Measurements from ENCODE around the gene IRF3.

Gene IRF3

GRCh38 chr19:49663224-49663623, 2.4 kb downstream of the IRF3 start:
- TF ChIP-seq POLR2AphosphoS5 (IDR thresholded peaks at IDR 0.05; ENCODE audit: low read depth, low read length) (no peak), FOXP2 (optimal IDR thresholded peaks at IDR 0.05; ENCODE audit: borderline replicate concordance, extremely low read depth, extremely low read length, insufficient read depth) (no peak), TAF1 (IDR thresholded peaks at IDR 0.05; ENCODE audit: borderline replicate concordance, insufficient read depth, low read length) (no peak), REST (IDR thresholded peaks at IDR 0.05; ENCODE audit: insufficient read depth in 1 of 2, low read depth in 2 of 2, low read length in 2 of 2) (no peak), SIN3A (IDR thresholded peaks at IDR 0.05; ENCODE audit: borderline replicate concordance, insufficient read depth, low read length) (no peak)

- no peak for TF ChIP-seq TAF1 (IDR thresholded peaks at IDR 0.05; ENCODE audit: borderline replicate concordance, insufficient read depth, low read length)
- TF ChIP-seq SIN3A (IDR thresholded peaks at IDR 0.05; ENCODE audit: borderline replicate concordance, insufficient read depth, low read length): no peak
- no peak for TF ChIP-seq POLR2AphosphoS5 (IDR thresholded peaks at IDR 0.05; ENCODE audit: low read depth, low read length)
- TF ChIP-seq FOXP2 (optimal IDR thresholded peaks at IDR 0.05; ENCODE audit: borderline replicate concordance, extremely low read depth, extremely low read length, insufficient read depth): no peak
- TF ChIP-seq REST (IDR thresholded peaks at IDR 0.05; ENCODE audit: insufficient read depth in 1 of 2, low read depth in 2 of 2, low read length in 2 of 2): no peak
Observed at GRCh38 chr19:49662011-49662410, 3.6 kb downstream of the IRF3 start.

GRCh38 chr19:49660338-49660961, 5.2 kb downstream of the IRF3 start:
- no peak for TF ChIP-seq SIN3A (IDR thresholded peaks at IDR 0.05; ENCODE audit: borderline replicate concordance, insufficient read depth, low read length)
- no peak for TF ChIP-seq POLR2AphosphoS5 (IDR thresholded peaks at IDR 0.05; ENCODE audit: low read depth, low read length)
- no peak for TF ChIP-seq FOXP2 (optimal IDR thresholded peaks at IDR 0.05; ENCODE audit: borderline replicate concordance, extremely low read depth, extremely low read length, insufficient read depth)
- no peak for TF ChIP-seq REST (IDR thresholded peaks at IDR 0.05; ENCODE audit: insufficient read depth in 1 of 2, low read depth in 2 of 2, low read length in 2 of 2)
- TF ChIP-seq TAF1 (IDR thresholded peaks at IDR 0.05; ENCODE audit: borderline replicate concordance, insufficient read depth, low read length): no peak

GRCh38 chr19:49658566-49659442, 6.9 kb downstream of the IRF3 start:
- no peak for TF ChIP-seq REST (IDR thresholded peaks at IDR 0.05; ENCODE audit: insufficient read depth in 1 of 2, low read depth in 2 of 2, low read length in 2 of 2)
- TF ChIP-seq SIN3A (IDR thresholded peaks at IDR 0.05; ENCODE audit: borderline replicate concordance, insufficient read depth, low read length): no peak
- no peak for TF ChIP-seq TAF1 (IDR thresholded peaks at IDR 0.05; ENCODE audit: borderline replicate concordance, insufficient read depth, low read length)
- TF ChIP-seq FOXP2 (optimal IDR thresholded peaks at IDR 0.05; ENCODE audit: borderline replicate concordance, extremely low read depth, extremely low read length, insufficient read depth): no peak
- TF ChIP-seq POLR2AphosphoS5 (IDR thresholded peaks at IDR 0.05; ENCODE audit: low read depth, low read length): no peak
